OCI-LY3 (cell line): ENCODE results near the gene CMTM3.

ENCODE experiments used
- H2AFZ ChIP-seq: fragments of 200-600, 300-600 bp; shearing (Covaris generic); 2 replicates; pipeline ENCODE4 v1.6.0; 2014; ENCODE audit warnings: antibody characterized with exemption, low read depth, low read length
- H3K27ac ChIP-seq: fragments of 200-600, 300-600 bp; sonication (generic); 2 replicates; pipeline ENCODE4 v1.5.1; 2014; ENCODE audit warnings: mild to moderate bottlenecking, low read length, moderate library complexity, mixed read lengths
- H3K27me3 ChIP-seq: fragments of 200-600, 300-600 bp; sonication (generic); 2 replicates; pipeline ENCODE4 v1.6.1; 2014; ENCODE audit warnings: low read depth, low read length, mixed read lengths
- H3K36me3 ChIP-seq: fragments of 200-600, 300-600 bp; sonication (generic); replicated peaks from 2 replicates; pipeline ENCODE3; 2014; ENCODE audit warnings: low read depth, low read length, mixed read lengths
- H3K4me1 ChIP-seq: fragments of 300-600, 200-600 bp; sonication (generic); 2 replicates; pipeline ENCODE4 v1.6.1; 2014; ENCODE audit warnings: low read length, mixed read lengths
- H3K4me2 ChIP-seq: fragments of 200-600, 300-600 bp; sonication (generic); 2 replicates; pipeline ENCODE4 v1.6.1; 2014; ENCODE audit warnings: low read length, mixed read lengths
- H3K4me3 ChIP-seq: fragments of 300-600, 200-600 bp; sonication (generic); 2 replicates; pipeline ENCODE4 v1.5.1; 2014; ENCODE audit warnings: antibody characterized with exemption, mild to moderate bottlenecking, low read length, moderate library complexity
- H3K79me2 ChIP-seq: fragments of 300-600, 200-600 bp; shearing (Covaris generic); 2 replicates; pipeline ENCODE4 v1.6.1; 2014; ENCODE audit warnings: mild to moderate bottlenecking, low read length, mixed read lengths
- H3K9ac ChIP-seq: fragments of 300-600, 200-600 bp; shearing (Covaris generic); 2 replicates; pipeline ENCODE4 v1.6.0; 2014; ENCODE audit warnings: mild to moderate bottlenecking, low read length, moderate library complexity
- H3K9me3 ChIP-seq: fragments of 200-600, 300-600 bp; shearing (Covaris generic); 2 replicates; pipeline ENCODE4 v1.6.1; 2014; ENCODE audit warnings: low read length, mixed read lengths; ENCODE audit not compliant: insufficient read depth
- H4K20me1 ChIP-seq: fragments of 200-600, 300-600 bp; sonication (generic); 2 replicates; pipeline ENCODE4 v1.6.1; 2016; ENCODE audit warnings: low read length, mixed read lengths; ENCODE audit not compliant: insufficient read depth
- CTCF ChIP-seq: fragments of 200-600, 300-600 bp; sonication (generic); IDR thresholded peaks from 2 replicates; pipeline ENCODE4 v1.5.1; 2014; ENCODE audit warnings: antibody characterized with exemption, low read length, low read depth
- EZH2phosphoT487 ChIP-seq: fragments of 200-600 bp; shearing (Covaris generic); IDR thresholded peaks from 2 replicates; pipeline ENCODE4 v1.6.1; 2018; ENCODE audit warnings: antibody characterized with exemption, mixed run types, low read depth

CMTM3 gene

GRCh38 chr16:66605979-66606751 is 1.7 kb downstream of the CMTM3 start:
- Histone ChIP-seq H4K20me1 (peaks cover 35% of the 10 kb centered on the region), H3K27ac (peak overlapping the region; percentile 83), H3K4me3 (peak overlapping the region; percentile 88), H3K36me3 (peaks cover 31% of the 10 kb centered on the region), H3K27me3 (no peaks in the 10 kb centered on the region), H3K9ac (peak overlapping the region; percentile 83), H3K4me2 (peak overlapping the region; percentile 100), H3K4me1 (peaks cover 41% of the 10 kb centered on the region), H2AFZ (no peak overlapping the region), H3K9me3 (peaks cover 5% of the 10 kb centered on the region), H3K79me2 (peaks cover 26% of the 10 kb centered on the region)
- TF ChIP-seq CTCF (no peak), EZH2phosphoT487 (no peak)

DNA sequence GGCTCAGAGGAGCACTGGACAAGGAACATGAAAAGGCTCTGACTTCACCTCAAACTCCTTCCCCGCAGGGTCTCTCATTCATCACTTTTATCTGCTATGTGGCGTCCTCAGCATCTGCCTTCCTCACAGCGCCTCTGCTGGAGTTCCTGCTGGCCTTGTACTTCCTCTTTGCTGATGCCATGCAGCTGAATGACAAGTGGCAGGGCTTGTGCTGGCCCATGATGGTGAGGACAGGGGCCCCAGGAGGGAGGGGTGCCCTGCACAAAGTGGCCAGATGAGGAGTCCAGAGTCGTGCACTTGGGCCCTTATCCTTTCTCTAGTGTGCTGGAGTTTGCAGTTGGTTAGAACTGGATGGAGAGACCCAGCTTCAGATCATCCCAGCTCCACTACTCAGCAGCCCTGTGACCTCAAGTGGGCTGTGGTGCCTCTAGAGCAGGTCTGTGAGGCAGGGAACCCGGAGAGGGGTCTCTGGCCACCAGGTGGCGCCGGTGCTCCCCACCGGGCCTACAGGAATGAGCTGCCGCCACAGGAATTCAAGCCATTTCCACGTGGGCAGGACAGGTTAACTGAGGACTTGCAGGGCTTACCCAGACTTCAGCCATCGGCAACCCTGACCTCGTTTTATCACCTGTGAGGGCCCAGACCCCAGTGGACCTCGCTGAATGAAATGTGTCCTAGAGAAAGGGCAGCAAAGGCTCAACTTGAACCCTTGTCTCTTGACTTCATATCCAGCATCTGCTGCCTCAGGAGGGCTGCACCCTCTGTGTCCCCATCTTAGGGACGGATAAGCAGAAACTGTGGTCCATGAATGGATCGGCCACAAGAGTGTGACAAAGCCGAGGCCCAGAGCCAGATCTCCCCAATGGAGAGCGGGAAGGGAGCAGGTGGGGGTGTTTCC is 4.0 kb downstream of the CMTM3 start:
- H3K27ac ChIP-seq = peak overlapping the region; percentile 12
- no peak overlapping the region for H3K4me3 ChIP-seq
- H2AFZ ChIP-seq = no peak overlapping the region
- TF ChIP-seq CTCF (peak; percentile 94), EZH2phosphoT487 (no peak)
- no peaks in the 10 kb centered on the region for H3K27me3 ChIP-seq
- peaks cover 34% of the 10 kb centered on the region for H3K4me1 ChIP-seq
- H4K20me1 ChIP-seq = peaks cover 35% of the 10 kb centered on the region
- no peaks in the 10 kb centered on the region for H3K9me3 ChIP-seq
- no peak overlapping the region for H3K9ac ChIP-seq
- H3K36me3 ChIP-seq = peaks cover 39% of the 10 kb centered on the region
- peak overlapping the region; percentile 0; the same call in 1 of the 2 replicates for H3K4me2 ChIP-seq
- H3K79me2 ChIP-seq = peaks cover 26% of the 10 kb centered on the region

GRCh38 chr16:66609139-66609510 is 4.6 kb downstream of the CMTM3 start:
- Histone ChIP-seq H3K9me3 (no peaks in the 10 kb centered on the region), H3K36me3 (peaks cover 41% of the 10 kb centered on the region), H3K27me3 (no peaks in the 10 kb centered on the region), H3K4me2 (no peak overlapping the region), H3K4me3 (no peak overlapping the region), H3K27ac (no peak overlapping the region), H3K4me1 (peaks cover 31% of the 10 kb centered on the region), H2AFZ (no peak overlapping the region), H3K79me2 (peaks cover 26% of the 10 kb centered on the region), H3K9ac (no peak overlapping the region), H4K20me1 (peaks cover 35% of the 10 kb centered on the region)
- no peak for TF ChIP-seq CTCF
- TF ChIP-seq EZH2phosphoT487 = no peak
